Measurements from ENCODE around the gene NFAM1. TPM values are rescaled to one million over a fixed set of nuclear protein-coding genes. Genes with fewer than 3 reads are reported as not detected.

NFAM1 gene
- total and polyA plus RNA-seq, 2 experiments from 2014 or later, result not detected

DNA sequence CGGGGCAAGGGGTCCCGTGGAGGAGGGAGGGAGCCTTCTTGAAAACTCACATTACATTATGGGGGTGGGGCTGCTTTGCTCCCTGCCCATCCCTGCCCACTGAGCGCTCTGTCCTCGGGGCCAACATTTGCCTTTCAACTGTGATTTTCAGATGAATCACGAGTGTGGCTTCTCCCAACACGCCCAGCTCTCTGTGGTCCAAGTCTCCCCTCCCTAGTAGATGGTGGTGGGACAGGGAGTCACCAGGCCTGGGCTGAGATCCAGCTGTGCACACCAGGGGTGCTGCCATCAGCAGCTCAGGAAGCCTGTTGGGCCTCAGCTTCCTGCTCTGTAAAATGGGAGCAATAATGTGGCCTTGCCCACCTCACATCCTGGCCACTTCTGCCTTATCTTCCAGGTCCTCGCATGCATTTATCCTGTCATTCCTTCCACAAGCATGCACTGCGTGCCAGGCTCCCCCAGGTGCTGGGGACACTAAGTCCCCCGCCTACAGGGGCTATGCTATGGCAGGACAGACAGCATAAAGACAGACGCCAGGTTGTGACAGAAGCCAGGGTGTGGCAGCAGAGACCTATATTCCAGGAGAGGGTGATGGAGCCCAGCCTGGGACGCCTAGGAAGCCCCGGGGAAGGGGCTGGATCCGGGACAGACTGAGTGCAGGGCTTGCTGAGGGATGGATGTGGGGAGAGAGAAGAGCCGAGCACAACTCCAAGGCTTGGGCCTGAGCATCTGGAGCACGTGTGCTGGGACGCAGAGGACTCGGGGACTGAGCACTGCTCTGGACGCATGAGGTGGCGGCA lies 30.5 kb downstream of the NFAM1 start:
- no peaks in the 10 kb centered on the region for H3K9me2 ChIP-seq (ENCODE audit: insufficient read depth)
- H3K9me3 ChIP-seq (ENCODE audit: low read depth), result no peaks in the 10 kb centered on the region
- no peaks in the 10 kb centered on the region for H3K4me1 ChIP-seq (ENCODE audit: insufficient read depth)
- H3F3A ChIP-seq (ENCODE audit: insufficient read depth), result no peaks in the 10 kb centered on the region
- peak; percentile 23 for DNase-seq
- H3K4me2 ChIP-seq (ENCODE audit: unreplicated experiment), result no peak overlapping the region
- H3K9ac ChIP-seq, result no peak overlapping the region
- H3K36me3 ChIP-seq (ENCODE audit: low read depth), result no peaks in the 10 kb centered on the region
- H3K4me3 ChIP-seq, result no peak overlapping the region
- H2AFZ ChIP-seq, result no peak overlapping the region
- H3K27me3 ChIP-seq (replicated peaks; ENCODE audit: insufficient read depth), result no peaks in the 10 kb centered on the region
- H4K20me1 ChIP-seq (ENCODE audit: insufficient read depth), result no peaks in the 10 kb centered on the region
- in situ Hi-C loops (cut with MboI), result no loop called here
- no peak overlapping the region for H3K27ac ChIP-seq
- no peaks in the 10 kb centered on the region for H3K79me2 ChIP-seq (ENCODE audit: insufficient read depth)
- WGBS, 2 experiments (ENCODE audit: low coverage in 1 of 2, low lambda C conversion rate in 2 of 2, missing lambda C conversion rate in 2 of 2), result 53 to 57% methylated on average over 18 to 19 of the region's 19 CpGs
- no peak for TF ChIP-seq EZH2phosphoT487 (IDR thresholded peaks at IDR 0.05; ENCODE audit: insufficient read depth, low read depth)
- TF ChIP-seq EZH2 (IDR thresholded peaks at IDR 0.05; ENCODE audit: insufficient read depth, poor library complexity, severe bottlenecking), result no peak

DNA sequence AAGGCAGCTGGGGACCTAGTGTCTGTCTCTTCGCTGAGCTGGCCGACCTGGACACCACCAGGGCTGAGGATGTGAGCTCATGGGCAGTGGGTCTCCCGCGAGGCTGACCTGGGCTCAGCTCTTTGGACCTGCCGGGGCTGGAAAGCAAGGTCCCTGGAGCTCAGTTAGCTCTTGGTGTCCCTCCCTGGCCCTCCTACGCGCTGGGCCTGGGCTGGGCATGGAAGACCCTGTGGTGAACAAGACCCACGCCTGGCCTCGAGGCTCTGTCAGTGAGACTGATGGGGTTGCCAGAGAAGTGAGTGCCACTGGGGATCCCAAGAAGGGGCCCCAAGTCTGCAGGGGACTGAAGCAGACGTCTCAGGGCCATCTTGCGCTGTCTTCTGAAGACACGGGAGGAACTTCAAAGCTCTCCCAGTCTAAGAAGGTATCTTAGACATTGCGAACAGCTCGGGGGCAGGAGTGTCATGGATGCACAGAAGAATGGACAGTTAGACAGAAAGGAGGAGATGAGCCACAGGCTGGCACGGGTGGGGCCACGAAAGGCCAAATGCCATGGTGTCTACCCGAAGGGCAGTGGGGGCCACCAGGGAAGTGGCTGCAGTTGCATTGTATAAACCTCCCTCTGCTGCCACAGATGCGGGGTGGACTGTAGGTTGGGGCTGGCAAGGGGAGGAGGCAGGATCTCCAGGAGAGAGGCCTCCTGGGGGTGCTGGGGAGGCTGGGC lies 31.2 kb downstream of the NFAM1 start:
- 83 to 87% methylated on average over 18 of the region's 18 CpGs for WGBS, 2 experiments (ENCODE audit: low coverage in 1 of 2, low lambda C conversion rate in 2 of 2, missing lambda C conversion rate in 2 of 2)
- Histone ChIP-seq H3K36me3 (ENCODE audit: low read depth) (no peaks in the 10 kb centered on the region), H3K4me1 (ENCODE audit: insufficient read depth) (no peaks in the 10 kb centered on the region), H3K4me3 (no peak overlapping the region), H3K79me2 (ENCODE audit: insufficient read depth) (no peaks in the 10 kb centered on the region), H3K9me2 (ENCODE audit: insufficient read depth) (no peaks in the 10 kb centered on the region), H3K27me3 (replicated peaks; ENCODE audit: insufficient read depth) (no peaks in the 10 kb centered on the region), H4K20me1 (ENCODE audit: insufficient read depth) (no peaks in the 10 kb centered on the region), H2AFZ (no peak overlapping the region), H3K4me2 (ENCODE audit: unreplicated experiment) (no peak overlapping the region), H3K27ac (no peak overlapping the region), H3F3A (ENCODE audit: insufficient read depth) (no peaks in the 10 kb centered on the region), H3K9ac (no peak overlapping the region), H3K9me3 (ENCODE audit: low read depth) (no peaks in the 10 kb centered on the region)
- TF ChIP-seq EZH2phosphoT487 (IDR thresholded peaks at IDR 0.05; ENCODE audit: insufficient read depth, low read depth) (no peak), EZH2 (IDR thresholded peaks at IDR 0.05; ENCODE audit: insufficient read depth, poor library complexity, severe bottlenecking) (no peak)
- in situ Hi-C loops (cut with MboI), result no loop called here
- no peak for DNase-seq

DNA sequence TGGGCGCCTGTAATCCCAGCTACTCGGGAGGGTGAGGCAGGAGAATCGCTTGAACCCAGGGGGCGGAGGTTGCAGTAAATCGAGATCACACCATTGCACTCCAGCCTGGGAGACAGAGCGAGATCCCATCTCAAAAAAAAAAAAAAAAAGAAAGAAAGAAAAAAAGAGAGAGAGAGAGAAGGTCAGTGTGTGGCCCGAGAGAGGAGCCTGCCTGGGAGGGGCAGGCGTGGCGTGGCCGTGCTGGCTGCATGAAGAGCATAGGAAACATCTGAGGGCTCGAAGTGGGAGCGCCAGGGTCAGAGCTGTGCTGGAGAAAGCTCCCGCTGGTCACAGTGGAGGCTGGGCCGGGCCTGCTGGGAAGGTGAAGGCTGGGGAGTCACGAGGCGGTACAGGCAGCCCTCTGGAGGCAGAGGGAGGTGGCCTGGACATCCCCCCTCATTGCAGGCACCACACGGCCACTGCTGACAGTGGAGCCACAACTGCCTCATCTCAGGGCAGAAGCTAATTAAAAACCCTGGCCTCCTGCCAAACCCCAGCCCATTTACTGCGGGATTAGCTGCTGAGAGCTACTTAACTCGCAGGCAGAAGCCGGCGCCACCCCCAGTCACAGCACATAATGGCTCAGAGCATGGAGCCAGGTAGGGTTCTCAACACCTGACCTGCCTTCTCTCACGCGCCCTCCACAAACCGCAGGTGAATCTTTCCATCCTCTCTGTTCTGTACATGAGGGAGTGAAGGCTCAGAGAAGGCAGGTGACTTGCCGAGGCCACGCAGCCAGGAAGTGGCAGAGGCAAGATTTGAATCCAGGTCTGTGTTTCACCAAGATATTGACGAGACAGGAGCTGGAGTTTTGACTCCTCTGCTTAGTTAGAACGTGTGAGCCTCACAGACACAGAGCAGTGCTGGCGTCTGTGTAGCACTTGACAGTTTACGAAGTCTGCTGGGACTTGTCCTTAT lies 32.6 kb downstream of the NFAM1 start:
- 74 to 78% methylated on average over 30 of the region's 30 CpGs for WGBS, 2 experiments (ENCODE audit: low coverage in 1 of 2, low lambda C conversion rate in 2 of 2, missing lambda C conversion rate in 2 of 2)
- DNase-seq, result no peak
- Histone ChIP-seq H3K27ac (no peak overlapping the region), H3F3A (ENCODE audit: insufficient read depth) (no peaks in the 10 kb centered on the region), H3K9me3 (ENCODE audit: low read depth) (no peaks in the 10 kb centered on the region), H2AFZ (no peak overlapping the region), H3K4me2 (ENCODE audit: unreplicated experiment) (no peak overlapping the region), H3K4me3 (no peak overlapping the region), H3K9me2 (ENCODE audit: insufficient read depth) (no peaks in the 10 kb centered on the region), H3K79me2 (ENCODE audit: insufficient read depth) (no peaks in the 10 kb centered on the region), H4K20me1 (ENCODE audit: insufficient read depth) (no peaks in the 10 kb centered on the region), H3K4me1 (ENCODE audit: insufficient read depth) (no peaks in the 10 kb centered on the region), H3K36me3 (ENCODE audit: low read depth) (no peaks in the 10 kb centered on the region), H3K9ac (no peak overlapping the region), H3K27me3 (replicated peaks; ENCODE audit: insufficient read depth) (no peaks in the 10 kb centered on the region)
- no peak for TF ChIP-seq EZH2 (IDR thresholded peaks at IDR 0.05; ENCODE audit: insufficient read depth, poor library complexity, severe bottlenecking)
- no peak for TF ChIP-seq EZH2phosphoT487 (IDR thresholded peaks at IDR 0.05; ENCODE audit: insufficient read depth, low read depth)
- in situ Hi-C loops (cut with MboI), result no loop called here
